MM.1S (cell line): ENCODE results near the gene CDC14A.
A peak's percentile ranks its signal among the peaks of the same experiment; 100 is the strongest.

Experiments
- DNase-seq: peaks from one replicate; pipeline ENCODE4 v3.0.0-alpha.2; 2015
- H2AFZ ChIP-seq: fragments of 300-600 bp; sonication (generic); 2 replicates; pipeline ENCODE4 v1.6.0; 2016; ENCODE audit warnings: antibody characterized with exemption, low read length
- H3F3A ChIP-seq: fragments of 300-600 bp; sonication (generic); 2 replicates; pipeline ENCODE4 v1.6.1; 2016; ENCODE audit warnings: mild to moderate bottlenecking, antibody characterized with exemption, low read length, moderate library complexity, mixed read lengths; ENCODE audit not compliant: insufficient read depth
- H3K27ac ChIP-seq: fragments of 300-600 bp; sonication (generic); 2 replicates; pipeline ENCODE4 v1.5.1; 2016; ENCODE audit warnings: mild to moderate bottlenecking, low read length
- H3K27me3 ChIP-seq: fragments of 300-600 bp; sonication (generic); replicated peaks from 2 replicates; pipeline ENCODE4 v1.6.0; 2016; ENCODE audit warnings: low read length; ENCODE audit not compliant: insufficient read depth
- H3K36me3 ChIP-seq: fragments of 300-600 bp; sonication (generic); replicated peaks from 2 replicates; pipeline ENCODE4 v1.6.1; 2016; ENCODE audit warnings: mild to moderate bottlenecking, low read length, mixed read lengths; ENCODE audit not compliant: insufficient read depth
- H3K4me1 ChIP-seq: fragments of 300-600 bp; sonication (generic); 2 replicates; pipeline ENCODE4 v1.6.1; 2016; ENCODE audit warnings: low read length, mixed read lengths
- H3K4me2 ChIP-seq: fragments of 300-600 bp; sonication (generic); 2 replicates; pipeline ENCODE4 v1.6.0; 2016; ENCODE audit warnings: low read depth, low read length
- H3K4me3 ChIP-seq: fragments of 300-600 bp; sonication (generic); 2 replicates; pipeline ENCODE4 v1.5.1; 2016; ENCODE audit warnings: low read length, mixed read lengths
- H3K79me2 ChIP-seq: fragments of 300-600 bp; sonication (generic); 2 replicates; pipeline ENCODE4 v1.6.1; 2016; ENCODE audit warnings: mixed run types, low read length, mixed read lengths
- H3K9ac ChIP-seq: fragments of 300-600 bp; sonication (generic); 2 replicates; pipeline ENCODE4 v1.6.1; 2016; ENCODE audit warnings: low read length, mixed read lengths
- H3K9me2 ChIP-seq: fragments of 300-600 bp; sonication (generic); replicated peaks from 2 replicates; pipeline ENCODE4 v1.6.1; 2016; ENCODE audit warnings: mild to moderate bottlenecking, low read length, mixed read lengths; ENCODE audit not compliant: insufficient read depth
- H3K9me3 ChIP-seq: fragments of 300-600 bp; sonication (generic); replicated peaks from 2 replicates; pipeline ENCODE4 v1.6.1; 2016; ENCODE audit warnings: mild to moderate bottlenecking, low read length, mixed read lengths; ENCODE audit not compliant: insufficient read depth
- H4K20me1 ChIP-seq: fragments of 300-600 bp; sonication (generic); 2 replicates; pipeline ENCODE4 v1.6.1; 2016; ENCODE audit warnings: mild to moderate bottlenecking, low read length, moderate library complexity, mixed read lengths; ENCODE audit not compliant: insufficient read depth
- CTCF ChIP-seq: fragments of 300-600 bp; sonication (generic); IDR thresholded peaks from 2 replicates; pipeline ENCODE4 v1.5.1; 2016; ENCODE audit warnings: antibody characterized with exemption, low read length, mixed read lengths
- EZH2 ChIP-seq: fragments of 300-600 bp; sonication (generic); optimal IDR thresholded peaks from 2 replicates; pipeline ENCODE3; 2017; ENCODE audit warnings: low read depth, mild to moderate bottlenecking, antibody characterized with exemption, low read length, mixed read lengths
- EZH2phosphoT487 ChIP-seq: fragments of 300-600 bp; sonication (generic); IDR thresholded peaks from 2 replicates; pipeline ENCODE4 v1.6.1; 2018; ENCODE audit warnings: antibody characterized with exemption, low read length

Gene CDC14A

DNA sequence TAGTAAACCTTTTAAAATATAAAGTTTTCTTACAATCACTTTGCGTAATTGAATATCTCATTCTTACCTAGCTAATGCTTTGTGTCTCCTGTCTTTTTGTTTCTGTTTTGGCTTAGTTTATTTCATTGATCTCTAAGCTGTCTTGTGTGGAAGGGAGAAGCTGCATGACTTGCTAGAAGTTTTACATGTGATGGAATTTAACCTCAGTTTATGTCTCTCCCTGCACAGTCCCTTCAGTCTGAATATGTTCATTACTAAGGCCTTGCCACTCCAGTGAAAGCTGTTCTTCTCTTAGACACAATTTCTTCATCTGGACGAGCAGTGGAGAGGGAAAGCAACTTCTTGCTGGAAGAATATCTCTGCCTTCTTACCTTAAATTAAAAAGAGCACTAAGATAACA lies 165.7 kb downstream of the CDC14A start:
- Histone ChIP-seq H4K20me1 (no peaks in the 10 kb centered on the region), H3K9me3 (no peaks in the 10 kb centered on the region), H3K79me2 (no peaks in the 10 kb centered on the region), H3K4me2 (no peak overlapping the region), H2AFZ (no peak overlapping the region), H3K27ac (no peak overlapping the region), H3F3A (no peaks in the 10 kb centered on the region), H3K4me1 (peaks cover 9% of the 10 kb centered on the region; the same call in 1 of the 2 replicates), H3K27me3 (no peaks in the 10 kb centered on the region), H3K9ac (no peak overlapping the region), H3K9me2 (no peaks in the 10 kb centered on the region), H3K36me3 (no peaks in the 10 kb centered on the region), H3K4me3 (no peak overlapping the region)
- DNase-seq: no peak
- TF ChIP-seq EZH2 (no peak), EZH2phosphoT487 (no peak), CTCF (no peak)

GRCh38 chr1:100523038-100523652 lies 170.8 kb downstream of the CDC14A start:
- Histone ChIP-seq H3K36me3 (no peaks in the 10 kb centered on the region), H3K27ac (peak overlapping the region; percentile 50; the same call in 1 of the 2 replicates), H3K9me3 (no peaks in the 10 kb centered on the region), H3K79me2 (no peaks in the 10 kb centered on the region), H3K4me1 (peaks cover 13% of the 10 kb centered on the region), H3K9ac (no peak overlapping the region), H3F3A (no peaks in the 10 kb centered on the region), H3K4me3 (no peak overlapping the region), H3K9me2 (no peaks in the 10 kb centered on the region), H4K20me1 (no peaks in the 10 kb centered on the region), H3K27me3 (no peaks in the 10 kb centered on the region), H3K4me2 (peak overlapping the region; percentile 45), H2AFZ (no peak overlapping the region)
- no peak for TF ChIP-seq EZH2phosphoT487
- no peak for TF ChIP-seq CTCF
- no peak for TF ChIP-seq EZH2
- peak; percentile 25 for DNase-seq

GRCh38 chr1:100524355-100524754 lies 172.0 kb downstream of the CDC14A start:
- H3K79me2 ChIP-seq: no peaks in the 10 kb centered on the region
- H4K20me1 ChIP-seq: no peaks in the 10 kb centered on the region
- no peak overlapping the region for H3K4me3 ChIP-seq
- H3F3A ChIP-seq: no peaks in the 10 kb centered on the region
- no peaks in the 10 kb centered on the region for H3K9me2 ChIP-seq
- H3K9ac ChIP-seq: no peak overlapping the region
- no peaks in the 10 kb centered on the region for H3K36me3 ChIP-seq
- H3K27me3 ChIP-seq: no peaks in the 10 kb centered on the region
- no peak overlapping the region for H3K27ac ChIP-seq
- no peak overlapping the region for H3K4me2 ChIP-seq
- TF ChIP-seq EZH2 (no peak), EZH2phosphoT487 (no peak), CTCF (no peak)
- no peak for DNase-seq
- H3K9me3 ChIP-seq: no peaks in the 10 kb centered on the region
- H2AFZ ChIP-seq: no peak overlapping the region
- peaks cover 13% of the 10 kb centered on the region for H3K4me1 ChIP-seq
